SU-DHL-6 (cell line): Measurements from ENCODE around the gene RALB.

Experiments used
- H2AFZ ChIP-seq: fragments of 200-600 bp; sonication (generic); 2 replicates; pipeline ENCODE4 v1.6.1; 2014; ENCODE audit warnings: low read depth, mild to moderate bottlenecking, moderate library complexity, mixed read lengths, antibody characterized with exemption, low read length; ENCODE audit not compliant: severe bottlenecking
- H3F3A ChIP-seq: fragments of 200-600 bp; shearing (Covaris generic); 2 replicates; pipeline ENCODE4 v1.6.0; 2016; ENCODE audit warnings: antibody characterized with exemption, mild to moderate bottlenecking; ENCODE audit not compliant: insufficient read depth
- H3K27ac ChIP-seq: fragments of 200-600 bp; sonication (generic); 2 replicates; pipeline ENCODE4 v1.5.1; 2016; ENCODE audit warnings: low read depth, mild to moderate bottlenecking, low read length, moderate library complexity, mixed read lengths
- H3K27me3 ChIP-seq: fragments of 200-600 bp; sonication (generic), shearing (Covaris generic); 2 replicates; pipeline ENCODE4 v1.6.0; 2014; ENCODE audit warnings: mild to moderate bottlenecking, low read length
- H3K36me3 ChIP-seq: fragments of 200-600 bp; sonication (generic); 2 replicates; pipeline ENCODE4 v1.6.1; 2014; ENCODE audit warnings: mild to moderate bottlenecking, low read length, mixed read lengths
- H3K4me2 ChIP-seq: fragments of 300-600, 200-600 bp; shearing (Covaris generic), sonication (generic); 2 replicates; pipeline ENCODE4 v1.6.0; 2014; ENCODE audit warnings: low read length, low read depth, mild to moderate bottlenecking; ENCODE audit not compliant: poor library complexity, severe bottlenecking
- H3K4me3 ChIP-seq: fragments of 200-600 bp; sonication (generic); 2 replicates; pipeline ENCODE4 v1.5.1; 2014; ENCODE audit warnings: antibody characterized with exemption, low read length, mild to moderate bottlenecking, mixed read lengths; ENCODE audit not compliant: insufficient read depth, poor library complexity, severe bottlenecking
- H3K79me2 ChIP-seq: fragments of 200-600 bp; sonication (generic); 2 replicates; pipeline ENCODE4 v1.6.1; 2014; ENCODE audit warnings: mild to moderate bottlenecking, low read length, moderate library complexity; ENCODE audit not compliant: insufficient read depth
- H3K9ac ChIP-seq: fragments of 200-600 bp; sonication (generic); 2 replicates; pipeline ENCODE4 v1.7.0; 2014; ENCODE audit warnings: mild to moderate bottlenecking, low read length
- H3K9me2 ChIP-seq: fragments of 200-600 bp; sonication (generic); replicated peaks from 2 replicates; pipeline ENCODE4 v1.6.1; 2014; ENCODE audit warnings: low read length; ENCODE audit not compliant: insufficient read depth
- H3K9me3 ChIP-seq: fragments of 200-600 bp; sonication (generic); 2 replicates; pipeline ENCODE4 v1.6.1; 2014; ENCODE audit warnings: low read length, mixed read lengths; ENCODE audit not compliant: insufficient read depth
- H4K20me1 ChIP-seq: fragments of 200-600 bp; sonication (generic); 2 replicates; pipeline ENCODE4 v1.6.1; 2014; ENCODE audit warnings: low read depth, mild to moderate bottlenecking, antibody characterized with exemption, low read length, moderate library complexity, mixed read lengths
- EZH2phosphoT487 ChIP-seq: fragments of 200-600 bp; sonication (generic), shearing (Covaris generic); conservative IDR thresholded peaks from 2 replicates; pipeline ENCODE4 v1.6.1; 2018; ENCODE audit warnings: mild to moderate bottlenecking, antibody characterized with exemption, low read length, moderate library complexity, mixed read lengths
- TF ChIP-seq, protein P1 (sequence below): fragments of 200-600 bp; sonication (generic); IDR thresholded peaks from one replicate; pipeline ENCODE4 v1.5.1; 2017; ENCODE audit warnings: antibody characterized with exemption, mild to moderate bottlenecking, low read length, moderate library complexity; ENCODE audit not compliant: insufficient read depth, poor library complexity, severe bottlenecking

Gene RALB

GRCh38 chr2:120262150-120262549 lies 9.5 kb downstream of the RALB start:
- Histone ChIP-seq H3K9me3 (no peaks in the 10 kb centered on the region), H3K36me3 (no peaks in the 10 kb centered on the region), H3K27ac (no peak overlapping the region), H3K4me3 (no peak overlapping the region), H3K27me3 (no peaks in the 10 kb centered on the region), H3K9ac (no peak overlapping the region), H3K79me2 (no peaks in the 10 kb centered on the region), H4K20me1 (no peaks in the 10 kb centered on the region), H2AFZ (no peak overlapping the region), H3F3A (no peaks in the 10 kb centered on the region), H3K4me2 (no peak overlapping the region), H3K9me2 (no peaks in the 10 kb centered on the region)
- no peak for TF ChIP-seq EZH2phosphoT487
- TF ChIP-seq, protein P1, sequence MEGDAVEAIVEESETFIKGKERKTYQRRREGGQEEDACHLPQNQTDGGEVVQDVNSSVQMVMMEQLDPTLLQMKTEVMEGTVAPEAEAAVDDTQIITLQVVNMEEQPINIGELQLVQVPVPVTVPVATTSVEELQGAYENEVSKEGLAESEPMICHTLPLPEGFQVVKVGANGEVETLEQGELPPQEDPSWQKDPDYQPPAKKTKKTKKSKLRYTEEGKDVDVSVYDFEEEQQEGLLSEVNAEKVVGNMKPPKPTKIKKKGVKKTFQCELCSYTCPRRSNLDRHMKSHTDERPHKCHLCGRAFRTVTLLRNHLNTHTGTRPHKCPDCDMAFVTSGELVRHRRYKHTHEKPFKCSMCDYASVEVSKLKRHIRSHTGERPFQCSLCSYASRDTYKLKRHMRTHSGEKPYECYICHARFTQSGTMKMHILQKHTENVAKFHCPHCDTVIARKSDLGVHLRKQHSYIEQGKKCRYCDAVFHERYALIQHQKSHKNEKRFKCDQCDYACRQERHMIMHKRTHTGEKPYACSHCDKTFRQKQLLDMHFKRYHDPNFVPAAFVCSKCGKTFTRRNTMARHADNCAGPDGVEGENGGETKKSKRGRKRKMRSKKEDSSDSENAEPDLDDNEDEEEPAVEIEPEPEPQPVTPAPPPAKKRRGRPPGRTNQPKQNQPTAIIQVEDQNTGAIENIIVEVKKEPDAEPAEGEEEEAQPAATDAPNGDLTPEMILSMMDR = no peak

GRCh38 chr2:120262761-120263428 lies 10.2 kb downstream of the RALB start:
- H3K9me2 ChIP-seq = no peaks in the 10 kb centered on the region
- no peak overlapping the region for H3K27ac ChIP-seq
- no peaks in the 10 kb centered on the region for H3K36me3 ChIP-seq
- TF ChIP-seq EZH2phosphoT487 = no peak
- TF ChIP-seq, protein P1 = no peak
- no peak overlapping the region for H3K4me3 ChIP-seq
- no peaks in the 10 kb centered on the region for H3K27me3 ChIP-seq
- H2AFZ ChIP-seq = no peak overlapping the region
- H3K9ac ChIP-seq = no peak overlapping the region
- no peaks in the 10 kb centered on the region for H4K20me1 ChIP-seq
- no peaks in the 10 kb centered on the region for H3K79me2 ChIP-seq
- H3K9me3 ChIP-seq = no peaks in the 10 kb centered on the region
- no peaks in the 10 kb centered on the region for H3F3A ChIP-seq
- H3K4me2 ChIP-seq = no peak overlapping the region

GRCh38 chr2:120265006-120265405 lies 12.4 kb downstream of the RALB start:
- Histone ChIP-seq H2AFZ (no peak overlapping the region), H3K36me3 (no peaks in the 10 kb centered on the region), H4K20me1 (no peaks in the 10 kb centered on the region), H3K79me2 (no peaks in the 10 kb centered on the region), H3K4me2 (no peak overlapping the region), H3K9ac (no peak overlapping the region), H3K27ac (no peak overlapping the region), H3K9me2 (no peaks in the 10 kb centered on the region), H3K27me3 (no peaks in the 10 kb centered on the region), H3F3A (no peaks in the 10 kb centered on the region), H3K4me3 (no peak overlapping the region), H3K9me3 (no peaks in the 10 kb centered on the region)
- TF ChIP-seq, protein P1 = no peak
- TF ChIP-seq EZH2phosphoT487 = no peak
